Left ventricle myocardium inferior (tissue), 1 donor: ENCODE data around the gene KCTD12. TPM values are rescaled to one million over a fixed set of nuclear protein-coding genes. Genes with fewer than 3 reads are reported as not detected.

Experiments
- DNase-seq: peaks from one replicate; pipeline ENCODE4 v3.0.0-alpha.2; 2020
- H3K27ac ChIP-seq: fragments of 200-600 bp; replicated peaks from 2 replicates; pipeline ENCODE4 v1.8.0; 2021
- H3K27me3 ChIP-seq: fragments of 200-600 bp; 2 replicates; pipeline ENCODE4 v1.8.0; 2021; ENCODE audit warnings: low read depth
- H3K36me3 ChIP-seq: fragments of 200-600 bp; 2 replicates; pipeline ENCODE4 v1.8.0; 2021
- H3K4me1 ChIP-seq: fragments of 200-600 bp; 2 replicates; pipeline ENCODE4 v1.8.0; 2021
- H3K4me3 ChIP-seq: fragments of 200-600 bp; 2 replicates; pipeline ENCODE4 v1.8.0; 2021; ENCODE audit warnings: mild to moderate bottlenecking, moderate library complexity
- H3K9me3 ChIP-seq: fragments of 200-600 bp; replicated peaks from 2 replicates; pipeline ENCODE4 v1.8.0; 2021
- intact Hi-C: fragments of 100-400 bp; cut with micrococcal nuclease; formaldehyde crosslinking; loops from one replicate; pipeline ENCODE4 v1.11.0; 2022
- total RNA-seq: library from RNA; stranded (reverse); fragmentation: NEBNext Ultra II Directional; extraction: Animal tissue kit (Norgen Biotek cat#: 25700); gene quantifications from one replicate; pipeline ENCODE4 v1.2.1, GENCODE V29; 2021
- TF ChIP-seq, protein P1 (sequence below): fragments of 200-600 bp; IDR thresholded peaks from 2 replicates; pipeline ENCODE4 v1.8.0; 2021; ENCODE audit warnings: antibody characterized with exemption, mild to moderate bottlenecking, borderline replicate concordance
- donor health status: DM: no; HTN: yes; CAD: no; lungs with severe emphysema.

Gene KCTD12
- total RNA-seq, 1 donor from 2014 or later = 37.2 TPM

DNA sequence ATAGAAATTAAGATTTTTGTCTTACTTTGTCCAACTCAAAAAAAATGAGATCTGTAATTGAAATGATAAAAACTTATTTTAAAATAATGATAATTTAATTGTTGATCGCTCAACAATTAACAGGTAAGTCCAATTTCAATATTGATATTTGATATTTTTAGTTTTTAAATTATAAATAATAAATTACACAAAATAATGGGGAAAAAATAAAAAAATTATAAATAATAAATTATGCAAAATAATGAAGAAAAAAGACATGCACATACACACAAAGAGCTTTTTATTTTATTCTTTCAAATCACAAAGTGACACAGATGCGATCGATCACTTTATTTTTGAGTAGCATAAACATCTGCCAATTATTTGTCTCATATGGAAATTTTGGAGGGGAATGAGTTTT lies 40.8 kb downstream of the KCTD12 start:
- TF ChIP-seq, protein P1, sequence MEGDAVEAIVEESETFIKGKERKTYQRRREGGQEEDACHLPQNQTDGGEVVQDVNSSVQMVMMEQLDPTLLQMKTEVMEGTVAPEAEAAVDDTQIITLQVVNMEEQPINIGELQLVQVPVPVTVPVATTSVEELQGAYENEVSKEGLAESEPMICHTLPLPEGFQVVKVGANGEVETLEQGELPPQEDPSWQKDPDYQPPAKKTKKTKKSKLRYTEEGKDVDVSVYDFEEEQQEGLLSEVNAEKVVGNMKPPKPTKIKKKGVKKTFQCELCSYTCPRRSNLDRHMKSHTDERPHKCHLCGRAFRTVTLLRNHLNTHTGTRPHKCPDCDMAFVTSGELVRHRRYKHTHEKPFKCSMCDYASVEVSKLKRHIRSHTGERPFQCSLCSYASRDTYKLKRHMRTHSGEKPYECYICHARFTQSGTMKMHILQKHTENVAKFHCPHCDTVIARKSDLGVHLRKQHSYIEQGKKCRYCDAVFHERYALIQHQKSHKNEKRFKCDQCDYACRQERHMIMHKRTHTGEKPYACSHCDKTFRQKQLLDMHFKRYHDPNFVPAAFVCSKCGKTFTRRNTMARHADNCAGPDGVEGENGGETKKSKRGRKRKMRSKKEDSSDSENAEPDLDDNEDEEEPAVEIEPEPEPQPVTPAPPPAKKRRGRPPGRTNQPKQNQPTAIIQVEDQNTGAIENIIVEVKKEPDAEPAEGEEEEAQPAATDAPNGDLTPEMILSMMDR = no peak
- H3K36me3 ChIP-seq = no peaks in the 10 kb centered on the region
- H3K27ac ChIP-seq = no peak overlapping the region
- no peaks in the 10 kb centered on the region for H3K27me3 ChIP-seq
- no peaks in the 10 kb centered on the region for H3K9me3 ChIP-seq
- intact Hi-C loops = no loop called here
- H3K4me1 ChIP-seq = no peaks in the 10 kb centered on the region
- no peak overlapping the region for H3K4me3 ChIP-seq
- DNase-seq = no peak

DNA sequence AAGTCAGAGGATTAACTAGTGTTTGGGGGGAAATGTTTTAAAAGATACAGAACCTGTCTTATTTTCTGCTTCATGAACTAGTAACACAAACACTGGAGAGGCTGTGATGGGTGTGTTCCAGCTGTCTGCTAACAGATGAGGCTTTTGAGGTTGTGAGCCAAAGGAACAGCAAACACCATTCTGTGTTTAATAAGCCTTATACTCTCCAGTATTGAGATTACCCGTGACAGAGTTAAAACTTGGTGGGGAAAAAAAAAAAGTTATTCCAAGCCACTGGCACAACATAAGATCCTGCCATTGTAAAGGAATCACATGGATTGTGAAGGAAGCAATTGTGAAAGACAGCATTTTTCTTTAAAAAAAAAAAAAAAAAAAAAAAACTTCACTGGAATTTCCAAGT lies 48.4 kb downstream of the KCTD12 start:
- Histone ChIP-seq H3K27me3 (no peaks in the 10 kb centered on the region), H3K4me1 (no peaks in the 10 kb centered on the region), H3K27ac (no peak overlapping the region), H3K4me3 (no peak overlapping the region), H3K9me3 (no peaks in the 10 kb centered on the region), H3K36me3 (no peaks in the 10 kb centered on the region)
- TF ChIP-seq, protein P1 = no peak
- DNase-seq = no peak
- intact Hi-C loops = no loop called here

DNA sequence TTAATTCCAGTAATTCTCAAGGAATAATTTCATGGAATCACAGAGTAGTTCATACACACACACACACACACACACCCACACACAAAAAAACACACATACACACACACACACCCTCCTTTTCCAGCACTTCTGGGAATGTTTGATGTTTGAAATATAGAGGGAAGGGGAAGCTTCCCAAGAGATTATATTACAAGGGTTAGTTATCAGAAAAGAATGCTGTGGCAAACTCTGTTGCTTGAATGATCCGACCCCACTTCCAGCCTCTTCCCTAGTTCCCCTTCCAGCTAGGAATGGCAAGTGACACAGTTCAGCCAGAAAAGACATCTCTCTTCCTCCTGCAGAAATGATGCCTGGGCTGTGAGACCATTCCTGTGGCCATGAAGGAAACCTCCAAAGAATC lies 49.9 kb downstream of the KCTD12 start:
- Histone ChIP-seq H3K27ac (no peak overlapping the region), H3K4me3 (no peak overlapping the region), H3K36me3 (no peaks in the 10 kb centered on the region), H3K4me1 (no peaks in the 10 kb centered on the region), H3K27me3 (no peaks in the 10 kb centered on the region), H3K9me3 (no peaks in the 10 kb centered on the region)
- TF ChIP-seq, protein P1 = no peak
- no peak for DNase-seq
- intact Hi-C loops = no loop called here

DNA sequence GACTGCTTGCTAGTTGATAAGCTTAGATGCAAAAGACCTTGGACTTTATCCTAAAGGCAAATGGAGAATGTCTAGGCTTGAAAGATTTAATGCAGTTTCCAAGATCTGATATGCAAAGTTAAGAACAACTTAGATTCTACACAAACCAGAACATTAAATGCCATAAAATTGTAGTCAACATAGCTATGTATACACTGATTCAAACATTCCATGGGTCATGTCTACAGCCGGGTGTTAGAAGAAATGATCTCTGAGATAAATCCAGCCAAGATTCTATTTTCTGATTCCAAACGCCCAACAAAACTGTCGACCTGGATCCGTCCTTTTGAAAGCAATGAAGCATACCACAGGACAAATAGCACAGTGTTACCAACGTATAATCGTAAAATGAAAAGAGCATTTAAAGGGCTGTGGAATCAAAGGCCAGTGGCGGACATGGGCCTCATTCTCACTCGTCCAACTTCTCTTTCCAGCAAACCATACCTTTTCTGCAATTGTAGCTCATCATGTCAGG lies 52.7 kb downstream of the KCTD12 start:
- H3K4me1 ChIP-seq = peaks cover 20% of the 10 kb centered on the region
- H3K4me3 ChIP-seq = no peak overlapping the region
- no peaks in the 10 kb centered on the region for H3K36me3 ChIP-seq
- no peaks in the 10 kb centered on the region for H3K9me3 ChIP-seq
- no peak overlapping the region for H3K27ac ChIP-seq
- intact Hi-C loops = no loop called here
- no peak for DNase-seq
- no peaks in the 10 kb centered on the region for H3K27me3 ChIP-seq
- TF ChIP-seq, protein P1 = no peak

DNA sequence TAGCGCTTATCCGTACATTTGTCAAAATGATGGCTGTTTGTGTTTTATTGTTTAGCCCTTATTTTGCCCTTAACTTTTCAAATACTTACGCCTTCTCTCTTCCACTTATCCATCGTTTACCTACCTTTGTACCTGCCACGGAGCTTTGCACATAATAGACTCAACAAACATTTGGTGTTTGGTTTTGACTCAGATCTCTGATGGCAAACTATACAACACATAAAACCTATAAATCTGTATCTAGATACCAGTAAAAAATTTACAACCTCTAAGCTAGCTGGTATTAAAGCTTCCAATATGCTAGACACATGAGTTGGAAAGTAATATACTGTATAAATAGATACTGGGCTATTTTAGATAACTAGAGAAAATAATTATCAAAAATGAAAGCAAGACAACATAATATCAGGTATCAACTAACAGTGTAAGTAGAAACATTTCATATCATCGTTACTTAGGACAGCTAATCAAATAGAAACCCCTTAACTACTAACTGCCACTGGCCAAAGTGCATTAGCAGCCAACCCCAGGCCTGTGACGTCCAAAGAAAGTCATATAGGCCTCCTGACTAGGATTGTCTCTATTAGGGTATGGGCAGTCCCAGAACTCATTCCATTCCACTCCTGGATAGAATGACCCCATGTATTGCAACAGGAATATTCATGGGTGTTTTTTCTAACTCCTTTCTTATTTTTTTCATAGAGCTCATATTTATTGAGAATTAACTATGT lies 53.8 kb downstream of the KCTD12 start:
- peaks cover 20% of the 10 kb centered on the region for H3K4me1 ChIP-seq
- H3K27me3 ChIP-seq = no peaks in the 10 kb centered on the region
- no peak overlapping the region for H3K27ac ChIP-seq
- TF ChIP-seq, protein P1 = no peak
- no peak overlapping the region for H3K4me3 ChIP-seq
- DNase-seq = no peak
- no peaks in the 10 kb centered on the region for H3K9me3 ChIP-seq
- intact Hi-C loops = no loop called here
- H3K36me3 ChIP-seq = no peaks in the 10 kb centered on the region
